HEK293 (cell line): ENCODE data around the gene PREX1.

Source experiments
- YY1 ChIP-seq: fragments of 450-650 bp; formaldehyde crosslinking; IDR thresholded peaks from 2 replicates; pipeline ENCODE4 v1.5.1; 2018; ENCODE audit warnings: missing biosample characterization, missing genetic modification characterization
- ZNF2 ChIP-seq: fragments of 450-650 bp; formaldehyde crosslinking; IDR thresholded peaks from 2 replicates; pipeline ENCODE4 v1.5.1; 2016; ENCODE audit warnings: missing biosample characterization, missing genetic modification characterization
- ZNF311 ChIP-seq: fragments of 450-650 bp; formaldehyde crosslinking; IDR thresholded peaks from 2 replicates; pipeline ENCODE4 v1.5.1; 2017; ENCODE audit warnings: missing biosample characterization, missing genetic modification characterization, borderline replicate concordance
- ZNF623 ChIP-seq: fragments of 450-650 bp; formaldehyde crosslinking; IDR thresholded peaks from 2 replicates; pipeline ENCODE4 v1.5.1; 2016; ENCODE audit warnings: missing biosample characterization, missing genetic modification characterization
- TF ChIP-seq, protein P1 (sequence below): fragments of 450-650 bp; formaldehyde crosslinking; IDR thresholded peaks from 2 replicates; pipeline ENCODE4 v1.5.1; 2016; ENCODE audit warnings: missing biosample characterization, missing genetic modification characterization
- TF ChIP-seq, protein P2 (sequence below): sonication (generic); formaldehyde crosslinking; IDR thresholded peaks from 2 replicates; pipeline ENCODE4 v1.8.1; 2022; ENCODE audit warnings: mild to moderate bottlenecking, moderate library complexity, missing genetic modification reagents
- TF ChIP-seq, protein P3 (sequence below): fragments of 450-650 bp; formaldehyde crosslinking; IDR thresholded peaks from 2 replicates; pipeline ENCODE4 v1.5.1; 2016; ENCODE audit warnings: missing biosample characterization, missing genetic modification characterization

DNA sequence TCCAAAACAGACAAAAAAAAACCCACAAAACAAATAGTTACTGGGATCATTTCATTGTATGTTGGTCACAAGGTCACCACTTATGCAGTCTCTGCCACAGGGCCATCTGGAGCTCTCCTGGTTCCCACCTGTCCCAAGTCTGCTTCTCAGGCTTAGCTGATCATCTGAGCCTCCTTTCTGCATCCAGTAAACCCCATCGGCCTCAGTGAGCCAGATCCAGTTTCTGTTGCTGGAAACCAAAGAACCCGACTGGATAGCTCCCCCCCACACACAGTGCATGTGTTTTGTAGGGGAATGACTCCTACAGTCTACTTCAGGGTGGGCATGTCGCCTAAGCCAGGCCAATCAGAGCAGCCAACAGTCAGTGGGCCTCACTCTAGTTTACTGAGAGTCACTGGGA lies 233.3 kb downstream of the PREX1 start:
- TF ChIP-seq ZNF2 (tag by site-specific recombination), result no peak
- TF ChIP-seq, protein P1, sequence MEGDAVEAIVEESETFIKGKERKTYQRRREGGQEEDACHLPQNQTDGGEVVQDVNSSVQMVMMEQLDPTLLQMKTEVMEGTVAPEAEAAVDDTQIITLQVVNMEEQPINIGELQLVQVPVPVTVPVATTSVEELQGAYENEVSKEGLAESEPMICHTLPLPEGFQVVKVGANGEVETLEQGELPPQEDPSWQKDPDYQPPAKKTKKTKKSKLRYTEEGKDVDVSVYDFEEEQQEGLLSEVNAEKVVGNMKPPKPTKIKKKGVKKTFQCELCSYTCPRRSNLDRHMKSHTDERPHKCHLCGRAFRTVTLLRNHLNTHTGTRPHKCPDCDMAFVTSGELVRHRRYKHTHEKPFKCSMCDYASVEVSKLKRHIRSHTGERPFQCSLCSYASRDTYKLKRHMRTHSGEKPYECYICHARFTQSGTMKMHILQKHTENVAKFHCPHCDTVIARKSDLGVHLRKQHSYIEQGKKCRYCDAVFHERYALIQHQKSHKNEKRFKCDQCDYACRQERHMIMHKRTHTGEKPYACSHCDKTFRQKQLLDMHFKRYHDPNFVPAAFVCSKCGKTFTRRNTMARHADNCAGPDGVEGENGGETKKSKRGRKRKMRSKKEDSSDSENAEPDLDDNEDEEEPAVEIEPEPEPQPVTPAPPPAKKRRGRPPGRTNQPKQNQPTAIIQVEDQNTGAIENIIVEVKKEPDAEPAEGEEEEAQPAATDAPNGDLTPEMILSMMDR (tag by site-specific recombination), result no peak
- no peak for TF ChIP-seq YY1 (tag by site-specific recombination)
- TF ChIP-seq, protein P2, sequence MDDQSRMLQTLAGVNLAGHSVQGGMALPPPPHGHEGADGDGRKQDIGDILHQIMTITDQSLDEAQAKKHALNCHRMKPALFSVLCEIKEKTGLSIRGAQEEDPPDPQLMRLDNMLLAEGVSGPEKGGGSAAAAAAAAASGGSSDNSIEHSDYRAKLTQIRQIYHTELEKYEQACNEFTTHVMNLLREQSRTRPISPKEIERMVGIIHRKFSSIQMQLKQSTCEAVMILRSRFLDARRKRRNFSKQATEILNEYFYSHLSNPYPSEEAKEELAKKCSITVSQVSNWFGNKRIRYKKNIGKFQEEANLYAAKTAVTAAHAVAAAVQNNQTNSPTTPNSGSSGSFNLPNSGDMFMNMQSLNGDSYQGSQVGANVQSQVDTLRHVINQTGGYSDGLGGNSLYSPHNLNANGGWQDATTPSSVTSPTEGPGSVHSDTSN (CRISPR knock-in tag), result no peak
- TF ChIP-seq, protein P3, sequence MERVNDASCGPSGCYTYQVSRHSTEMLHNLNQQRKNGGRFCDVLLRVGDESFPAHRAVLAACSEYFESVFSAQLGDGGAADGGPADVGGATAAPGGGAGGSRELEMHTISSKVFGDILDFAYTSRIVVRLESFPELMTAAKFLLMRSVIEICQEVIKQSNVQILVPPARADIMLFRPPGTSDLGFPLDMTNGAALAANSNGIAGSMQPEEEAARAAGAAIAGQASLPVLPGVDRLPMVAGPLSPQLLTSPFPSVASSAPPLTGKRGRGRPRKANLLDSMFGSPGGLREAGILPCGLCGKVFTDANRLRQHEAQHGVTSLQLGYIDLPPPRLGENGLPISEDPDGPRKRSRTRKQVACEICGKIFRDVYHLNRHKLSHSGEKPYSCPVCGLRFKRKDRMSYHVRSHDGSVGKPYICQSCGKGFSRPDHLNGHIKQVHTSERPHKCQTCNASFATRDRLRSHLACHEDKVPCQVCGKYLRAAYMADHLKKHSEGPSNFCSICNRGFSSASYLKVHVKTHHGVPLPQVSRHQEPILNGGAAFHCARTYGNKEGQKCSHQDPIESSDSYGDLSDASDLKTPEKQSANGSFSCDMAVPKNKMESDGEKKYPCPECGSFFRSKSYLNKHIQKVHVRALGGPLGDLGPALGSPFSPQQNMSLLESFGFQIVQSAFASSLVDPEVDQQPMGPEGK (tag by site-specific recombination), result no peak
- TF ChIP-seq ZNF311 (tag by site-specific recombination), result no peak
- no peak for TF ChIP-seq ZNF623 (tag by site-specific recombination)
